Panc1 (cell line): ENCODE results near the gene THADA. TPM values are rescaled to one million over a fixed set of nuclear protein-coding genes. Genes with fewer than 3 reads are reported as not detected.

Source experiments
- ATAC-seq: fragments of 200-7000 bp; cut with Tn5 transposase; 2 replicates; pipeline ENCODE4 v1.9.1; 2020; ENCODE audit warnings: mild to moderate bottlenecking, moderate library complexity
- BruUV-seq: library from RNA; stranded (reverse); fragments of 400-500 nt; replicated peaks from 2 replicates; lab custom pipeline; 2021; lab: Mats Ljungman, UMichigan
- CTCF ChIA-PET: fragments of 300-600 bp; sonication (Branson Sonifier 250); formaldehyde crosslinking; loops from one replicate; lab custom pipeline; 2022; ENCODE audit warnings: antibody characterized with exemption; lab: Charles Lee
- POLR2A ChIA-PET: fragments of 300-600 bp; sonication (Branson Sonifier 250); formaldehyde crosslinking; loops from one replicate; lab custom pipeline; 2022; ENCODE audit warnings: antibody characterized with exemption; lab: Charles Lee
- DNase-seq: peaks from one replicate; pipeline ENCODE4 v3.0.0-alpha.2; 2010; ENCODE audit warnings: low read depth, low spot score
- H3K27ac ChIP-seq: 2 replicates; pipeline ENCODE4 v1.5.1; 2011; ENCODE audit warnings: mild to moderate bottlenecking, low read length, inconsistent platforms
- H3K27me3 ChIP-seq: fragments of 200-500 bp; sonication (Bioruptor generic); 2 replicates; pipeline ENCODE4 v1.6.0; 2014; ENCODE audit warnings: low read length, inconsistent platforms; ENCODE audit not compliant: control insufficient read depth, insufficient read depth
- H3K36me3 ChIP-seq: fragments of 200-500 bp; sonication (Bioruptor generic); 2 replicates; pipeline ENCODE4 v1.5.1; 2014; ENCODE audit warnings: inconsistent platforms, mild to moderate bottlenecking, low read length, moderate library complexity; ENCODE audit not compliant: control insufficient read depth, insufficient read depth
- H3K4me1 ChIP-seq: 2 replicates; pipeline ENCODE4 v1.5.1; 2011; ENCODE audit warnings: inconsistent platforms, mild to moderate bottlenecking, low read length, moderate library complexity; ENCODE audit not compliant: control insufficient read depth, insufficient read depth
- H3K4me3 ChIP-seq, 2 experiments: 2 replicates each; pipeline ENCODE4 v1.5.1; 2011 to 2012; ENCODE audit warnings: low read depth in 2 of 2, low read length in 2 of 2, mild to moderate bottlenecking in 2 of 2, inconsistent platforms in 1 of 2, moderate library complexity in 1 of 2
- H3K9me3 ChIP-seq: fragments of 200-500 bp; sonication (Bioruptor generic); 2 replicates; pipeline ENCODE4 v1.5.1; 2014; ENCODE audit warnings: low read depth, mild to moderate bottlenecking, inconsistent platforms, low read length, moderate library complexity; ENCODE audit not compliant: control insufficient read depth, insufficient read depth
- CTCF ChIP-seq: fragments of 450-650 bp; IDR thresholded peaks from 2 replicates; pipeline ENCODE4 v1.5.1; 2017; ENCODE audit warnings: mild to moderate bottlenecking
- POLR2AphosphoS5 ChIP-seq: IDR thresholded peaks from 2 replicates; pipeline ENCODE4 v1.6.1; 2012; ENCODE audit warnings: mild to moderate bottlenecking, low read depth, low read length, moderate library complexity
- SIN3A ChIP-seq: IDR thresholded peaks from 2 replicates; pipeline ENCODE4 v1.6.1; 2012; ENCODE audit warnings: low read depth, mild to moderate bottlenecking, low read length, moderate library complexity, borderline replicate concordance; ENCODE audit not compliant: insufficient read depth
- TCF7L2 ChIP-seq: IDR thresholded peaks from 2 replicates; pipeline ENCODE4 v1.6.1; 2011; ENCODE audit warnings: mild to moderate bottlenecking, low read depth, low read length, inconsistent platforms
- in situ Hi-C: cut with HindIII; loops from 2 replicates; pipeline ENCODE4 v1.10.0; 2016; ENCODE audit warnings: low sequenced_read_pairs, low pct_unique_long_range_greater_than_20kb
- intact Hi-C: fragments of 100-400 bp; cut with micrococcal nuclease; formaldehyde crosslinking; loops from one replicate; pipeline ENCODE4 v1.10.0; 2022; ENCODE audit not compliant: unreplicated experiment
- total RNA-seq: library from RNA; stranded (reverse); gene quantifications from one replicate; pipeline ENCODE4 v1.2.1, GENCODE V29; 2021; ENCODE audit not compliant: unreplicated experiment
- TF ChIP-seq, protein P1 (sequence below), 2 experiments: IDR thresholded peaks; 2 replicates each; pipeline ENCODE4 v1.6.1; 2011 to 2012; ENCODE audit warnings: low read depth in 2 of 2, control low read depth in 1 of 2, low read length in 1 of 2, mild to moderate bottlenecking in 1 of 2, moderate library complexity in 1 of 2; ENCODE audit not compliant: insufficient read depth in 1 of 2

Gene THADA
- total RNA-seq, 1 experiment from 2014 or later = 37.2 TPM

DNA sequence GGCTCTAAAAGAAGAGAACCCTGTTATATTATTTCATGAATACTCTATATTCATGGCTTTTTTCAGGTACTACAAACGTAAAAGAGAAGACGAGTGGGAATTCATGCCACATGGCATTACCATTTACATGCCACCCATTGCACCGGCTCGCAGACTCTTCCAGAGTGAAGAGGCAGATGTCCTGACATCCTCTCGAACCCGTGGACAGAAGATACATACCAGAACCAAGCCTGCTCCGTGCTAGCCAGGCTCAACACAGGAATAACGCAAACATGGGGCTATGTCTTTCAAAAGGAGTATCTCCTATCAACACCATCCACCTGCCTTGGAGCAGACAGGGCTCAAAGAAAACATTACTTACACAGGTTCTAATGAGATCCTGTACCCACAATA is 168.8 kb downstream of the THADA start:
- Histone ChIP-seq H3K4me3 (no peak overlapping the region), H3K4me1 (peaks cover 20% of the 10 kb centered on the region), H3K36me3 (no peaks in the 10 kb centered on the region; the same call in 1 of the 2 replicates), H3K9me3 (no peaks in the 10 kb centered on the region), H3K27me3 (no peaks in the 10 kb centered on the region), H3K27ac (peak overlapping the region; percentile 76)
- ChIA-PET POLR2A (no interaction called here), CTCF (no interaction called here)
- BruUV-seq = no TSS peak
- intact Hi-C loops = no loop called here
- in situ Hi-C loops = no loop called here
- TF ChIP-seq, protein P1, sequence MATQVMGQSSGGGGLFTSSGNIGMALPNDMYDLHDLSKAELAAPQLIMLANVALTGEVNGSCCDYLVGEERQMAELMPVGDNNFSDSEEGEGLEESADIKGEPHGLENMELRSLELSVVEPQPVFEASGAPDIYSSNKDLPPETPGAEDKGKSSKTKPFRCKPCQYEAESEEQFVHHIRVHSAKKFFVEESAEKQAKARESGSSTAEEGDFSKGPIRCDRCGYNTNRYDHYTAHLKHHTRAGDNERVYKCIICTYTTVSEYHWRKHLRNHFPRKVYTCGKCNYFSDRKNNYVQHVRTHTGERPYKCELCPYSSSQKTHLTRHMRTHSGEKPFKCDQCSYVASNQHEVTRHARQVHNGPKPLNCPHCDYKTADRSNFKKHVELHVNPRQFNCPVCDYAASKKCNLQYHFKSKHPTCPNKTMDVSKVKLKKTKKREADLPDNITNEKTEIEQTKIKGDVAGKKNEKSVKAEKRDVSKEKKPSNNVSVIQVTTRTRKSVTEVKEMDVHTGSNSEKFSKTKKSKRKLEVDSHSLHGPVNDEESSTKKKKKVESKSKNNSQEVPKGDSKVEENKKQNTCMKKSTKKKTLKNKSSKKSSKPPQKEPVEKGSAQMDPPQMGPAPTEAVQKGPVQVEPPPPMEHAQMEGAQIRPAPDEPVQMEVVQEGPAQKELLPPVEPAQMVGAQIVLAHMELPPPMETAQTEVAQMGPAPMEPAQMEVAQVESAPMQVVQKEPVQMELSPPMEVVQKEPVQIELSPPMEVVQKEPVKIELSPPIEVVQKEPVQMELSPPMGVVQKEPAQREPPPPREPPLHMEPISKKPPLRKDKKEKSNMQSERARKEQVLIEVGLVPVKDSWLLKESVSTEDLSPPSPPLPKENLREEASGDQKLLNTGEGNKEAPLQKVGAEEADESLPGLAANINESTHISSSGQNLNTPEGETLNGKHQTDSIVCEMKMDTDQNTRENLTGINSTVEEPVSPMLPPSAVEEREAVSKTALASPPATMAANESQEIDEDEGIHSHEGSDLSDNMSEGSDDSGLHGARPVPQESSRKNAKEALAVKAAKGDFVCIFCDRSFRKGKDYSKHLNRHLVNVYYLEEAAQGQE (IDR thresholded peaks at IDR 0.05; ENCODE audit: insufficient read depth in 1 of 2, low read depth in 2 of 2, low read length in 1 of 2) = no peak
- no peak for TF ChIP-seq CTCF
- no peak for TF ChIP-seq POLR2AphosphoS5
- no peak for TF ChIP-seq SIN3A
- no peak for TF ChIP-seq TCF7L2
- no peak for ATAC-seq
- no peak for DNase-seq

- no peak overlapping the region for H3K4me3 ChIP-seq
Measured at GRCh38 chr2:43426305-43427031, 169.4 kb downstream of the THADA start.

GRCh38 chr2:43425659-43426058 is 170.2 kb downstream of the THADA start:
- in situ Hi-C loops = no loop called here
- no TSS peak for BruUV-seq
- DNase-seq (no peak), ATAC-seq (no peak)
- Histone ChIP-seq H3K36me3 (no peaks in the 10 kb centered on the region; the same call in 1 of the 2 replicates), H3K27ac (peak overlapping the region; percentile 76; the same call in 1 of the 2 replicates), H3K4me1 (peaks cover 17% of the 10 kb centered on the region), H3K27me3 (no peaks in the 10 kb centered on the region), H3K9me3 (no peaks in the 10 kb centered on the region), H3K4me3 (no peak overlapping the region)
- POLR2A ChIA-PET = no interaction called here
- intact Hi-C loops = no loop called here
- CTCF ChIA-PET = no interaction called here
- TF ChIP-seq POLR2AphosphoS5 = no peak

More at GRCh38 chr2:43426305-43427031, 169.4 kb downstream of the THADA start:
- Histone ChIP-seq H3K27ac (peak overlapping the region; percentile 76), H3K4me1 (peaks cover 20% of the 10 kb centered on the region), H3K27me3 (no peaks in the 10 kb centered on the region), H3K36me3 (no peaks in the 10 kb centered on the region; the same call in 1 of the 2 replicates), H3K9me3 (no peaks in the 10 kb centered on the region)
- POLR2A ChIA-PET = interaction anchor here (0.6 kb wide), 1 partner anchor 63 kb away, joined by 5 read pairs; no protein-coding TSS in a partner anchor
- in situ Hi-C loops (no loop called here), intact Hi-C loops (no loop called here)
- CTCF ChIA-PET = no interaction called here
- TF ChIP-seq POLR2AphosphoS5 (no peak), TCF7L2 (peak; percentile 48; the same call in 1 of the 2 replicates), SIN3A (no peak)
- no TSS peak for BruUV-seq
- peak; percentile 97 for ATAC-seq
- DNase-seq = no peak
